ENCODE results near the gene FASTK.

The FASTK gene

DNA sequence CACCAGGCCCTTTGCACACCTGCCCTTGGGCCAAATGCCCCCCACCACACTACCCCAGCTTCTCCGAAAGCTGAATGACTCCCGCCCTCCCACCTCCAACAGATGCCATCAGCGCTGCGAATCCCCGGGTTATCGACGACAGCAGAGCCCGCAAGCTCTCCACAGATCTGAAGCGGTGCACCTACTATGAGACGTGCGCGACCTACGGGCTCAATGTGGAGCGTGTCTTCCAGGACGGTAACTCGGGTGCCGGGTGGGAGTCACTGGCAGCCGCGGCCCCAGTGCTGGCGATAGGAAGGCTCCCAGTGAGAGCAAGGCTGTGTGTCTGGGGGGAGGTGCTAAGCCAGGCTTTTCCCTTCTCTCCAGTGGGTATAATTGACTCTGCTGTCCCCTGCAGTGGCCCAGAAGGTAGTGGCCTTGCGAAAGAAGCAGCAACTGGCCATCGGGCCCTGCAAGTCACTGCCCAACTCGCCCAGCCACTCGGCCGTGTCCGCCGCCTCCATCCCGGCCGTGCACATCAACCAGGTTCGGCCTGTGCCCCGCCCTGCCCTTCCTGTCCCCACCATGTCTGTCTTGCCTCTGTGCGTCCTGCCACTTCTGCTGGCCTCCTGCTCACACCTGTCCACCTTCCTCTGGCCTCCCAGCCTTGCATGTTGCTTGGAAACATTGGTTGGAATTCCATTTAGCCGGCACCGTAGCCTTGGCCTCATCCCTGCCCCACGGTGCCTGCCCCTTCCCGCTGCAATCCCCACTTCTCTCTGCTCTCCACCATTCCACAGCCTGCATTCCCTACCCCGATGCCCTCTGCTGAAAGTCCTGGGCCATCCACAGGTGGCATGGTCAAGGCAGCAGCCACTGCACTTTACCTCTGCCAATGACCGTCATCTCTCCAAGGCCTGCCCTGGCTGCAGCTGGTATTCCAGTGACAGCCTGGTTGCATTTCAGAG is 37.8 kb upstream of the FASTK start:
- DNase-seq = no peak

- DNase-seq = no peak
Observed at GRCh38 chr7:151117565-151117964, 37.0 kb upstream of the FASTK start.

- DNase-seq = no peak
Observed at GRCh38 chr7:151116603-151117440, 36.2 kb upstream of the FASTK start.

DNA sequence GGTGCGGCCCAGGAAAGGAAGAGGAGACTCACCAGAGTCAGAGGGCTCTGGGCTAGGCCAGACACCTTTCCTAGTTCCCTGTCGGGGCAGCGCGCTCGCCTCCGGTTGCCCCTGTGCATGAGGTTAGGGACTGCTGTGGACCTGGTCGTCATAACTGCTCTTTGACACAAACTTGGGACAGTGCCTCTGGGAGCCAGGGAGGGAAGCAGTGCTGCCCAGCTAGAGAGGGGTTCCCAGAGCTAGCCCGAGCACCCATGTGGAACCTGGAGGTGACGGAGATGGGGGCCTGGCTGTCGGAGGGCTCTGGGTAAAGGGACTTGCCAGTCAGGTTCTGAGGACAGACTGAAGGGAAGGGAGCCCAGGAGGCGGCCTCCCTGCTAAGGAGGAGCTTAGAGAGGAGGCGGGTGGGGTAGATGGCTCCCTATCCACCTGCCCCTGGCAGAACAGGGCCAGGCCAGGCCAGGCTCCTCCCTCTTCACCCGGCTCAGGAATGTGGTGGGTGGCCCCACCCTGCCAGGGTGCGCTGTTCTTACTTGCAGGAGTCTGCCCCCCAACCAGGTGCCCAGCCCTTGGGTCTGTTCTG is 35.3 kb upstream of the FASTK start:
- no peak for DNase-seq

- no peak for DNase-seq
Observed at GRCh38 chr7:151115121-151115835, 34.7 kb upstream of the FASTK start.

DNA sequence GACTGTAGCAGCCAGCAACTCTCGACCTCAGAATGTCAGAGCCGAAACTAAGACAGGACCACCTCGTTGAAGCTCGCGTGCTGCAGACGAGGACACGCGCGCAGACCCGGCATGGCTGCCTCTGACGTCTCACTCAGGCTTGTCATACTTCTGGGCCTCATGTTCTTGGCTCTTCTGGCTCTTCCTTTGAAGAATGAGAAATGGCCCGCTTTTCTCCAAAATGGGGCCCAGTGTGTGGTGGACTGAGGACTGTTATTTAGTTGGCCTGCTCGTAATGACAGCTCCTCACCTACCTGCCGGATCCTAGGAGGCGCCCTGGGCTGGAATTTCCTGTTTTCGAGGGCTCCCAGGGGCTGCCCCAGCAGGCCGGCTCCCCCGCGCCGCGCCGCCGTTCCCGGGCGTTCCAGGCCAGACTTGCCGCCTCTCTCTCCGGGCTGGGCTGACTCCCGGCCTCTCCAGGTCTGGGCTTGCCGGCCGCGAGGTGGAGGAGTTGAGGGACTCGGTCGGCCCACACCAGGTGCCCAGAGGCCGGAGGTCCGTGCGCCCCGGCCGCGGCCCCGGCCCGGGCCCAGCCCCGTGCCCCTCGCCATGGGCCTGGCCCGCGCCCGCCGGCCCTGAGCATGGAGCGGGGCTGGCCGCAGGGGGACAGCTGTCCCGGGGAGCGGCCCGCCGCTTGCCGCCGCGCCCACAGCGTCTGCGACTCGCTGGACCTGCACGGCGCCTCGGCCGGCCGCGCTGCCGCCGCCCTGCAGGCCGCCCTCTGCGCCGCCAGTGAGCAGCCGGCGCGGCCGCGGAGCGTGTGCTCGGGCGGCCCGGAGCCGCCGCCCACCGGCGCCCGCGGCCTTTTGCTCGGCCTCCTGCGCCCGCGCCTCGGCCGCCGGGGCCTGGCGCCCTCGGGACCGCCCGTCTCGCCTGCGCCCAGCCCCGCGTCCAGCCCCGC is 33.8 kb upstream of the FASTK start:
- DNase-seq = no peak

- DNase-seq = no peak
Observed at GRCh38 chr7:151113344-151114150, 32.9 kb upstream of the FASTK start.

- peak; percentile 26 for DNase-seq
Observed at GRCh38 chr7:151110941-151111645, 30.5 kb upstream of the FASTK start.

DNA sequence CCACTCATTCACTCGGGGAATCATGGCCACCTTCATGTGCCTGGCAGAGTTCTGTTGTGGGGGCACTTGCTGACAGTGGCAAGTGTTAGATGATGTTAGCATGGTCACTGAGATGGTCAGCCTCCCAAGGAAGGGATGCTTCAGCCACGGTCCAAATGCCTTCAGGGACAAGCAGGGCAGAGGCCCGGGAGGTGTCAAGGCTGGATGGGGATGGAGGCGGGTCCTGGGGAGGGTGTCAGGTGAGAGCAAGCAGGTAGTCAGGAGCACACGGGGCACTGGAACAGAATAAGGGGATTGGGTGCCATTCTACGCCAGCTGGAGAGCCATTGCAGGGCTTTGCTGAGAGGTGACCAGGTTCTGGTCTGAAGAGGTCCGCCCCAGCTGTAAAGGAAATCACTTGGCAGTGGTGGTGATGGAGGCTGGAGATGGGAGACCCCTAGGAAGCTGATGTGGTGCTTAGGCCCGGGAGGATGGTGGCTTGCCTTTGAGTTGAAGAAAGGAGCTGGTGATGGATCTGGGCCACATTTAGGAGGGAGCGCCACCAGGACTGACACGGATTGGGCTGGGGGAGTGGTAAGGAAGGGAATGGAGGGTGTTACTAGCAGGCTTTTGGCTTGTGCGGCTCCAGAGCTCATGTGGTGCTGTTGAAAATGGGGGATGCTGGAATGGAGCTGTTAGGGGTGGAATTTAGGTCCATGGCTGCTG is 29.8 kb upstream of the FASTK start:
- DNase-seq = no peak

DNA sequence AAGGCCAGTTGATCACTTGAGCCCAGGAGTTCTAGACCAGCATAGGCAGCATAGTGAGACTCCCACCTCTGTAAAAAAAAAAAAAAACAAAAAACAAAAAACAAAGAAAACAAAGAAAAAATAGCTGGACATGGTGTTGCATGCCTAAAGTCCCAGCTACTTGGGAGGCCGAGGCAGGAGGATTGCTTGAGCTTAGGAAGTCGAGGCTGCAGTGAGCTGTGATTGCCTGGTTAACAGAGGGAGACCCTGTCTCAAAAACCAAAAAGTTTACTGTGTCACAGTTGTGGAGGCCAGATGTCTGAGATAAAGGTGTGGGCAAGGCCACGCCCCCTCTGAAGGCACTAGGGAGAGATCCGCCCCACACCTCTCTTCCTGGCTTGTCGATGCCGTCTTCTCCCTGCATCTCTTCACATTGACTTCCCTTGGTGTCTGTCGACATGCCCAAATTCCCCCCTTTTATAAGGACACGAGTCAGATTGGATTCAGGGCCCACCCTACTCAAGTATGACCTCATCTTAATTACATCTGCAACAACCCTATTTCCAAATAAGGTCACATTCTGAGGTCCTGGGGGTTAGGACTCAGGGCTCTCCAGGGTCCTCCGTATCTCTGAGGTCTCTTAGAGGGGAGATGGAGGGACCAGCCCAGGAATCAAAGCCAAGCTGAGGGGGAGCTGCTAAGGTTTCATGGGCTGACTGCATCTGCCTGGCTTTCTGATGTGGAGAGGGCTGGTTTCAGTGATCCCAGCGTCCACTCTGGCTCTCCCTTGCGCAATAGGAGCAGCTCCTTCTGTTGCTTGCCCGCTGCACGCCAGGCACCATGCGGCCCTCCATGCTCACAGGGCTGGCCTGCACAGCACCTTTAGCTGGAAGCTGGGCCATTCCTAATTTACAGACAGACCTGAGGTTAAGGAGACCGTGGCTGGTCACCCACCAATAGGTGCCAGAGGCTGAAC is 28.8 kb upstream of the FASTK start:
- DNase-seq = peak; percentile 16

- no peak for DNase-seq
Observed at GRCh38 chr7:151107882-151108281, 27.3 kb upstream of the FASTK start.

GRCh38 chr7:151104411-151105235 is 24.0 kb upstream of the FASTK start:
- DNase-seq = no peak

DNA sequence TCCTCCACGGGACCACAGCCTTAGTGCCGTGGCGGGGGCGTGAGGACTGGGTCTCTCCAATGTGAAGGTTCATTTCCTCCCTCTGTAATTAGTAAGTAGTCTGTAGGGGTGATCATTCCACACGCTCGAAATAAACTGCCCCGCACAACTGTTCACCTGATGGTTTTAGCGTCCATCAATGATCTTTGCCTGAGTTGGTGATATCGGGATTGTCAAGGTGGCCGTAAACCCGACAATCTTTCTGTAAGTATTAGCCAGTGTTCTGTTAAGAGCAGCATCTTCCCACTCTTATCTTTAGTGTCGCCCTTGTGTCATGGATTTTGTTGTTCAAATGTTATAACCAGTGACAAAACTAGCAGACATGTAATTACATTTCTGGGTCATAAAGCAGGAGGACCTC is 23.4 kb upstream of the FASTK start:
- DNase-seq = no peak

DNA sequence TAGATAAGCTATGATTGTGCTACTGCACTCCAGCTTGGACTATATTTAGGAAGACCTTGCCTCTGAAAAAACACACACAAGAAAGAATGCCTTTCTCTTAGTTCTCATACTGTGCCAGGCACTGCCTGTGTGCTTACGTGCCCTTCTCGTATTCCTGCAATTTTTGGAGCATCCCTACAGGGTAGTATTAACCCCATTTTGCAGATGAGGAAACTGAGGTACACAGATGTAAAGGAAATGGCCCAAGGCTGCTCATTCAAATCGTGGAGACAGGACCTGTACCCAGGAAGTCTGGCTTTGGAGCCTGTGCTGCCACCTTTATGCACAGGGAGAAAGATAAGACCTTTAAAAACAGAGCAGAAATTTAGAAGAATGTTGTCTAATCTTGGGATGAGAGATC is 22.4 kb upstream of the FASTK start:
- no peak for DNase-seq

DNA sequence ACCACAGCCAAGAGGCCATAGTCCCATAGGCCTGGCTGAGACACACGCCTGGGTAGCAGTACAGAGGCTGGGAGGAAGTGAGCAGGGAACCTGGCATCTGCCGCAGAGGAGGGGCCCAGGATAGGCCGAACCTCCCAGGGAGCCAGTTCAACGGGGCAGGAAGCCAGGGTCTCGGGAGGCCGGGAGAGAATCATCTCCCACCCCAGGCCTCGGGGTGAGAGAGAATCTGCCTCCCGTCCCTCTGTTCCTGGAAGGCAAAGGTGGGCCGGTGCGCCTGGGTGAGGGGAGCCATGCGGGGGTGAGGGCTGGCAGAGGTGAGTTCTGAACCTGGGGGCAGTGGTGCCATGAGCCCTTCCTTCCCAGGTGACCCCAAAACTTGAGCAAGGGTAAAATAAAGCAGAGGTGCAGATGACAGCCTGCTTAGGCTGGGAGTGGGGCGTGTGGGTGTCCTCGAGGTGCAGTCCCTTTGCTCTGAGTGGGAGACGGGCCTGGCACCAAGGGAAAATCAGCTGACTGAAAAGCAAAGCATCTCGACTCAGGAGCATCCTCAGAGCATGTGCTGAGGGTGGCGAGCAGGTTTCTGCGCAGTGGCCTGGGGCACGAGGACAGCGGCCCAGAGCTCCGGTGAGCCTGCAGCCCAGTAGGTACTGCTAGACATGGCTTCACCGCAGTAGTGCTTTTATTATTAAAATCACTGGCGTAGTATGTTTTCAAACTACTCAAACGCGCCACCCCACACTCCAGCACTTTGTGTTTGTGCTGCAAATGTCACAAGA is 21.2 kb upstream of the FASTK start:
- DNase-seq = no peak

- no peak for DNase-seq
Observed at GRCh38 chr7:151100921-151101320, 20.3 kb upstream of the FASTK start.

Data from NCI-H510A treated with DMSO at 0.1 percent for 48 hours (cell line).